K562 (cell line): ENCODE data around the gene KLF13. TPM values are rescaled to one million over a fixed set of nuclear protein-coding genes. Genes with fewer than 3 reads are reported as not detected.

Source experiments
- CBFA2T3 ChIP-seq: fragments of 450-650 bp; IDR thresholded peaks from 2 replicates; pipeline ENCODE4 v1.6.1; 2017
- CTBP1 ChIP-seq: fragments of 450-650 bp; IDR thresholded peaks from 2 replicates; pipeline ENCODE4 v1.6.1; 2016; ENCODE audit warnings: borderline replicate concordance
- E2F1 ChIP-seq: sonication (generic); formaldehyde crosslinking; IDR thresholded peaks from 2 replicates; pipeline ENCODE4 v1.8.1; 2023; ENCODE audit warnings: mild to moderate bottlenecking, missing genetic modification reagents, moderate library complexity
- GATAD2A ChIP-seq: fragments of 450-650 bp; IDR thresholded peaks from 2 replicates; pipeline ENCODE4 v1.6.1; 2017
- KDM1A ChIP-seq, 2 experiments: fragments of 450-650 bp; IDR thresholded peaks; 2 replicates each; pipeline ENCODE4 v1.6.1; 2016; ENCODE audit warnings: mild to moderate bottlenecking in 2 of 2
- MBD1 ChIP-seq: fragments of 250-450 bp; sonication (Bioruptor Pico); IDR thresholded peaks from 2 replicates; pipeline ENCODE4 v1.8.0; 2022; ENCODE audit warnings: inconsistent platforms
- MNT ChIP-seq, 2 experiments: fragments of 450-650 bp; conservative IDR thresholded peaks; 2 replicates each; pipeline ENCODE4 v1.6.1; 2017; ENCODE audit warnings: mild to moderate bottlenecking in 2 of 2, moderate library complexity in 2 of 2
- PCBP2 ChIP-seq: fragments of 200-400 bp; formaldehyde crosslinking; IDR thresholded peaks from 2 replicates; pipeline ENCODE4 v1.6.1; 2018; ENCODE audit warnings: low read length, low read depth, mild to moderate bottlenecking, moderate library complexity; ENCODE audit not compliant: poor library complexity, severe bottlenecking
- RCOR1 ChIP-seq, 2 experiments: IDR thresholded peaks; 2 replicates each; pipeline ENCODE4 v1.6.1; 2012; ENCODE audit warnings: low read depth in 2 of 2, low read length in 2 of 2, borderline replicate concordance in 1 of 2, improper control_type of control experiment in 1 of 2
- SETDB1 ChIP-seq: IDR thresholded peaks from one replicate; pipeline ENCODE4 v1.6.1; 2012; ENCODE audit warnings: low read length, control low read depth, inconsistent platforms
- SPI1 ChIP-seq: IDR thresholded peaks from 2 replicates; pipeline ENCODE4 v1.6.1; 2011; ENCODE audit warnings: low read depth, low read length, control low read depth, borderline replicate concordance
- TAF15 ChIP-seq: fragments of 200-400 bp; formaldehyde crosslinking; IDR thresholded peaks from 2 replicates; pipeline ENCODE4 v1.6.1; 2017; ENCODE audit warnings: mild to moderate bottlenecking, low read depth, low read length, moderate library complexity
- TAL1 ChIP-seq: fragments of 450-650 bp; IDR thresholded peaks from 2 replicates; pipeline ENCODE4 v1.6.1; 2016; ENCODE audit warnings: mild to moderate bottlenecking
- USF1 ChIP-seq: sonication (generic); formaldehyde crosslinking; IDR thresholded peaks from 2 replicates; pipeline ENCODE4 v1.9.0; 2022; ENCODE audit warnings: mild to moderate bottlenecking, missing genetic modification reagents
- ZNF12 ChIP-seq: sonication (generic); formaldehyde crosslinking; IDR thresholded peaks from 2 replicates; pipeline ENCODE4 v1.4.0; 2020; ENCODE audit warnings: mild to moderate bottlenecking, missing genetic modification reagents
- ZNF311 ChIP-seq: fragments of 250-450 bp; sonication (Bioruptor Pico); IDR thresholded peaks from 2 replicates; pipeline ENCODE4 v1.4.0; 2020; ENCODE audit warnings: mild to moderate bottlenecking, moderate library complexity
- ZNF354B ChIP-seq: fragments of 250-450 bp; sonication (Bioruptor Pico); IDR thresholded peaks from 2 replicates; pipeline ENCODE4 v1.4.0; 2020
- polyA plus RNA-seq, 8 experiments: library from polyadenylated mRNA; depleted of rRNA in 4 of 8; stranded (reverse) in 5 of 8; unstranded in 3 of 8; fragments of >200 nt; fragmentation: Nextera tagmentation in 2 of 8; fragmentation: Illumina TruSeq in 1 of 8; extraction: Ambion mirVana in 2 of 8; extraction: Trizol in 1 of 8; gene quantifications; 2 replicates each; pipeline versions ENCODE4 v1.2.1 to v1.2.3, GENCODE V29; 2011 to 2014; ENCODE audit warnings: inconsistent platforms in 1 of 8, missing spikeins in 1 of 8
- total RNA-seq, 7 experiments: library from RNA; depleted of rRNA in 6 of 7; stranded (reverse); fragments of >200 nt in 6 of 7; fragmentation: Illumina TruSeq in 2 of 7; extraction: Trizol in 2 of 7; gene quantifications; 2 replicates each; pipeline versions ENCODE4 v1.2.1 to v1.2.3, GENCODE V29; 2011 to 2021; ENCODE audit warnings: low replicate concordance in 1 of 7
- TF ChIP-seq, protein P1 (sequence below): sonication (generic); formaldehyde crosslinking; IDR thresholded peaks from 2 replicates; pipeline ENCODE4 v1.8.1; 2023; ENCODE audit warnings: mild to moderate bottlenecking, missing genetic modification reagents

KLF13 gene
- total and polyA plus RNA-seq, 9 of the 15 experiments (the other 6 are each of a cell fraction or from before 2014, with no cell fraction given): 1.8 to 10.5 (median 4.8) TPM

DNA sequence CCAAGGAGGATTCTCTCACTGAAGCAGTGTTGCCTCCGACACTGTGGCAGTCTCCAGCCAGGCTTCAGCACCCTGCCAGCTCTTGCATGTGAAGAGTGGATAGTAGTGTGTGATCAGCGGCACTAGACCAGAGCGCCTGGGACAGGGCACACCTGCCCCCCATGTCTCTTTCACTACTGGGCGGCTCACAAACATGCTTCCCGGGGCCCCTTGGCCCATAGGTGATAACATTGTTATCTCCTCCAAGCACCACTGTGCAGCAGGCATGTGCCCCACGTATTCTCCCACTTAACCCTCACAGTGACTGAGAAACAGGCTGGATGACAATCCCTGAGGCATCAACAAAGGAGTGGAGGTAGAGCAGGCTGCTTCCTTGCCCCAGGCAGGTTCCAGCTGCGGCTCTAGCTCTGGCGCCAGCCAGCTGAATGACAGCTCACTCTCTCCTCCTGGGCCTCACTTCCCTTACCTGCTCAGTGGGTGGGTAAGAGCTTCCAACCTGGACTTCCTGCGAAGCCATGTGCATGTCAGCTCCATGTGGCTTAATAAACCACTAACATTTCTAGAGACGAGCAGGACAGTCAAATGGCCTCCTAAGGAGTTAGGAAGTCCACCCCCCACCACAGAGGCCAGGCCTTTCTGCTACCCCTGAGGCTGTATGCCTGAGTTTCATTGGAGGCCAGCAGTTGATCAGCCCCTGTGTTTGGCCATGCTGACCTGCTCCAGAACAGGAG lies 37.8 kb downstream of the KLF13 start (continued):
- TF ChIP-seq SPI1 (no peak), ZNF354B (CRISPR knock-in tag) (no peak), CBFA2T3 (peak; percentile 83), SETDB1 (no peak), TAF15 (no peak), PCBP2 (no peak), ZNF311 (no peak), MNT (conservative IDR thresholded peaks at IDR 0.05) (peak in 1 of 2 experiments; percentile 23; a peak in 1 of 4 replicates), GATAD2A (no peak), USF1 (CRISPR knock-in tag) (no peak), CTBP1 (no peak), RCOR1 (IDR thresholded peaks at IDR 0.05; ENCODE audit: borderline replicate concordance in 1 of 2, low read depth in 2 of 2, low read length in 2 of 2) (no peak), ZNF12 (CRISPR knock-in tag) (no peak), MBD1 (no peak), TAL1 (peak; percentile 40; the same call in 1 of the 2 replicates), E2F1 (CRISPR knock-in tag) (no peak), KDM1A (IDR thresholded peaks at IDR 0.05) (no peak)
- TF ChIP-seq, protein P1, sequence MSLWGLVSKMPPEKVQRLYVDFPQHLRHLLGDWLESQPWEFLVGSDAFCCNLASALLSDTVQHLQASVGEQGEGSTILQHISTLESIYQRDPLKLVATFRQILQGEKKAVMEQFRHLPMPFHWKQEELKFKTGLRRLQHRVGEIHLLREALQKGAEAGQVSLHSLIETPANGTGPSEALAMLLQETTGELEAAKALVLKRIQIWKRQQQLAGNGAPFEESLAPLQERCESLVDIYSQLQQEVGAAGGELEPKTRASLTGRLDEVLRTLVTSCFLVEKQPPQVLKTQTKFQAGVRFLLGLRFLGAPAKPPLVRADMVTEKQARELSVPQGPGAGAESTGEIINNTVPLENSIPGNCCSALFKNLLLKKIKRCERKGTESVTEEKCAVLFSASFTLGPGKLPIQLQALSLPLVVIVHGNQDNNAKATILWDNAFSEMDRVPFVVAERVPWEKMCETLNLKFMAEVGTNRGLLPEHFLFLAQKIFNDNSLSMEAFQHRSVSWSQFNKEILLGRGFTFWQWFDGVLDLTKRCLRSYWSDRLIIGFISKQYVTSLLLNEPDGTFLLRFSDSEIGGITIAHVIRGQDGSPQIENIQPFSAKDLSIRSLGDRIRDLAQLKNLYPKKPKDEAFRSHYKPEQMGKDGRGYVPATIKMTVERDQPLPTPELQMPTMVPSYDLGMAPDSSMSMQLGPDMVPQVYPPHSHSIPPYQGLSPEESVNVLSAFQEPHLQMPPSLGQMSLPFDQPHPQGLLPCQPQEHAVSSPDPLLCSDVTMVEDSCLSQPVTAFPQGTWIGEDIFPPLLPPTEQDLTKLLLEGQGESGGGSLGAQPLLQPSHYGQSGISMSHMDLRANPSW (CRISPR knock-in tag): no peak
